ENCODE data around the gene HAGH.

- no peak for TF ChIP-seq SP1 (IDR thresholded peaks at IDR 0.05; ENCODE audit: low read depth, low read length)
- TF ChIP-seq ZNF207 (IDR thresholded peaks at IDR 0.05; ENCODE audit: borderline replicate concordance), result no peak
- TF ChIP-seq MTA3 (IDR thresholded peaks at IDR 0.05; ENCODE audit: borderline replicate concordance, low read length), result no peak
- no peak for TF ChIP-seq CTCF (IDR thresholded peaks at IDR 0.05 in 2 of 3, conservative IDR thresholded peaks at IDR 0.05 in 1 of 3; ENCODE audit: control insufficient read depth in 2 of 3, extremely low read depth in 1 of 3, insufficient read depth in 1 of 3, low read depth in 3 of 3, low read length in 3 of 3)
- no peak for TF ChIP-seq POLR2A (IDR thresholded peaks at IDR 0.05; ENCODE audit: low read depth, low read length)
- no peak for TF ChIP-seq POLR2AphosphoS5 (IDR thresholded peaks at IDR 0.05; ENCODE audit: low read length)
- no peak for TF ChIP-seq IKZF2 (IDR thresholded peaks at IDR 0.05)
- no peak for TF ChIP-seq RBBP5 (conservative IDR thresholded peaks at IDR 0.05)
- no peak for TF ChIP-seq BCL3 (IDR thresholded peaks at IDR 0.05; ENCODE audit: borderline replicate concordance, insufficient read depth, low read depth, low read length, poor library complexity, severe bottlenecking)
These were observed 25.9 kb downstream of the HAGH start for GRCh38 chr16:1800701-1801100.
